Neural cell (in vitro differentiated cells): Measurements from ENCODE around the gene OXCT1. TPM values are rescaled to one million over a fixed set of nuclear protein-coding genes. Genes with fewer than 3 reads are reported as not detected.

Experiments used
- H2AFZ ChIP-seq: fragments of 200-600, 300-800 bp; sonication (generic), shearing (Covaris generic); 2 replicates; pipeline ENCODE4 v1.6.0; 2014; ENCODE audit warnings: low read depth, mild to moderate bottlenecking, antibody characterized with exemption, low read length, moderate library complexity
- H3F3A ChIP-seq: fragments of 200-600 bp; shearing (Covaris generic); 2 replicates; pipeline ENCODE4 v1.6.1; 2016; ENCODE audit warnings: mild to moderate bottlenecking, moderate library complexity, mixed read lengths, antibody characterized with exemption, low read length; ENCODE audit not compliant: insufficient read depth, poor library complexity, severe bottlenecking
- H3K27ac ChIP-seq: fragments of 200-600, 300-800 bp; sonication (generic), shearing (Covaris generic); 2 replicates; pipeline ENCODE4 v1.5.1; 2014; ENCODE audit warnings: mild to moderate bottlenecking, low read length, moderate library complexity
- H3K27me3 ChIP-seq: fragments of 300-800, 200-600 bp; sonication (generic), shearing (Covaris generic); 2 replicates; pipeline ENCODE4 v1.6.0; 2014; ENCODE audit warnings: mild to moderate bottlenecking, low read depth, low read length, moderate library complexity; ENCODE audit not compliant: insufficient read depth
- H3K36me3 ChIP-seq: fragments of 300-800, 200-600 bp; sonication (generic), shearing (Covaris generic); 2 replicates; pipeline ENCODE4 v1.5.1; 2014; ENCODE audit warnings: mild to moderate bottlenecking, antibody characterized with exemption, low read length, moderate library complexity; ENCODE audit not compliant: insufficient read depth
- H3K4me2 ChIP-seq: fragments of 300-800, 200-600 bp; sonication (generic), shearing (Covaris generic); 2 replicates; pipeline ENCODE4 v1.6.0; 2014; ENCODE audit warnings: mild to moderate bottlenecking, low read length
- H3K4me3 ChIP-seq: fragments of 300-800, 200-600 bp; sonication (generic), shearing (Covaris generic); 2 replicates; pipeline ENCODE4 v1.5.1; 2014; ENCODE audit warnings: mild to moderate bottlenecking, low read length, moderate library complexity
- H3K79me2 ChIP-seq: fragments of 200-600 bp; shearing (Covaris generic); replicated peaks from 2 replicates; pipeline ENCODE4 v1.6.0; 2014; ENCODE audit warnings: mild to moderate bottlenecking, low read length, moderate library complexity; ENCODE audit not compliant: insufficient read depth
- H3K9ac ChIP-seq: fragments of 300-800, 200-600 bp; sonication (generic), shearing (Covaris generic); 2 replicates; pipeline ENCODE4 v1.6.1; 2016; ENCODE audit warnings: mild to moderate bottlenecking, low read length, mixed read lengths
- H3K9me2 ChIP-seq: fragments of 200-600 bp; shearing (Covaris generic); 2 replicates; pipeline ENCODE4 v1.6.1; 2016; ENCODE audit warnings: mild to moderate bottlenecking, low read length, mixed read lengths; ENCODE audit not compliant: insufficient read depth
- H3K9me3 ChIP-seq: fragments of 200-600, 300-800 bp; sonication (generic), shearing (Covaris generic); 2 replicates; pipeline ENCODE4 v1.6.1; 2016; ENCODE audit warnings: mild to moderate bottlenecking, mixed run types, low read length, moderate library complexity, mixed read lengths
- H4K20me1 ChIP-seq: fragments of 200-600 bp; shearing (Covaris generic); 2 replicates; pipeline ENCODE4 v1.6.1; 2016; ENCODE audit warnings: mild to moderate bottlenecking, mixed run types; ENCODE audit not compliant: insufficient read depth
- EP300 ChIP-seq: fragments of 450-650 bp; conservative IDR thresholded peaks from 2 replicates; pipeline ENCODE4 v1.6.1; 2014; ENCODE audit warnings: antibody characterized with exemption, mild to moderate bottlenecking, moderate library complexity; ENCODE audit not compliant: poor library complexity, severe bottlenecking
- EZH2 ChIP-seq: fragments of 200-600, 300-800 bp; shearing (Covaris generic), sonication (generic); IDR thresholded peaks from 2 replicates; pipeline ENCODE4 v1.6.1; 2014; ENCODE audit warnings: antibody characterized with exemption, low read length, borderline replicate concordance, mild to moderate bottlenecking; ENCODE audit not compliant: insufficient read depth, poor library complexity, severe bottlenecking
- MXI1 ChIP-seq: fragments of 450-650 bp; conservative IDR thresholded peaks from 2 replicates; pipeline ENCODE4 v1.6.1; 2014; ENCODE audit warnings: antibody characterized with exemption, mild to moderate bottlenecking; ENCODE audit not compliant: poor library complexity, severe bottlenecking
- POLR2AphosphoS5 ChIP-seq: IDR thresholded peaks from 2 replicates; pipeline ENCODE4 v1.6.1; 2012
- RAD21 ChIP-seq: fragments of 450-650 bp; conservative IDR thresholded peaks from 2 replicates; pipeline ENCODE4 v1.6.1; 2014; ENCODE audit warnings: antibody characterized with exemption, mild to moderate bottlenecking, moderate library complexity
- SMC3 ChIP-seq: fragments of 450-650 bp; conservative IDR thresholded peaks from 2 replicates; pipeline ENCODE4 v1.6.1; 2014; ENCODE audit warnings: antibody characterized with exemption, mild to moderate bottlenecking, moderate library complexity; ENCODE audit not compliant: poor library complexity
- TAF1 ChIP-seq: IDR thresholded peaks from 2 replicates; pipeline ENCODE4 v1.6.1; 2012; ENCODE audit warnings: low read depth
- polyA plus RNA-seq: library from polyadenylated mRNA; depleted of rRNA; stranded (reverse); fragments of >200 nt; gene quantifications from 2 replicates; pipeline ENCODE4 v1.2.3, GENCODE V29; 2014
- TF ChIP-seq, protein P1 (sequence below): IDR thresholded peaks from 2 replicates; pipeline ENCODE4 v1.6.1; 2012; ENCODE audit warnings: borderline replicate concordance
- TF ChIP-seq, protein P2 (sequence below): fragments of 450-650 bp; IDR thresholded peaks from 2 replicates; pipeline ENCODE4 v1.5.1; 2014; ENCODE audit warnings: antibody characterized with exemption, mild to moderate bottlenecking, moderate library complexity; ENCODE audit not compliant: poor library complexity, severe bottlenecking

OXCT1 gene
- polyA plus RNA-seq, 1 donor from 2014 or later, result 90.5 TPM

DNA sequence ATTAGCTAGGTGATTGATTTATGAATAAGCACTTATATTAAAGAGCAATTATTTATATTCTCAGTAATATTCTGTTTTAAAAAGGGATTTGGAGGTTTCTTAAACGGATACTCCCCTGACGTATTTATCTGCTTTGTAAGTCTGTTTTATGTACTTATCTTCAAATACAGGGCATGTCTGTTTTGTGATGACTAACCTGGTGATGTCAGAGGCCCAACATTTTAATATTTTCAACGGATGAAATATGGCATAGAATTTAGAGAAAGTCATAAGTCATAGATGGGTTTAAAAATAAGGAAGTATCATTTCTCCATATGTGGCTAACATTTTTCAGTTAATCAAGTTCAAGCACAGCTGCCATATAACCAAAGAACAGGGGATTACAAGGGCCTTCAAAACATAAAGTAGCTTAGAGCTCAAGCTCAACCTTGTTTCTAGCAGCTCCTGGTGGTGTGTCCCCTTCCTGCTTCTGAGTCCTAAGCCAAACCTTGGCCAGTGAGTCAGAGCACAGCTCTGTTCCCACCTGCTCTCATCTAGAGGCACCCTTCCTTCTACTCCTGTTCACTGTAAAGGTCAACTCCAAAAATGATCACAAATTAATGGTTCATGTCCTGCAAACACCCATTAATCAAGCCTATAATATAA is 131.4 kb downstream of the OXCT1 start:
- TF ChIP-seq SMC3 (no peak), POLR2AphosphoS5 (no peak), EZH2 (no peak), EP300 (no peak), MXI1 (no peak), RAD21 (no peak), TAF1 (no peak)
- TF ChIP-seq, protein P1, sequence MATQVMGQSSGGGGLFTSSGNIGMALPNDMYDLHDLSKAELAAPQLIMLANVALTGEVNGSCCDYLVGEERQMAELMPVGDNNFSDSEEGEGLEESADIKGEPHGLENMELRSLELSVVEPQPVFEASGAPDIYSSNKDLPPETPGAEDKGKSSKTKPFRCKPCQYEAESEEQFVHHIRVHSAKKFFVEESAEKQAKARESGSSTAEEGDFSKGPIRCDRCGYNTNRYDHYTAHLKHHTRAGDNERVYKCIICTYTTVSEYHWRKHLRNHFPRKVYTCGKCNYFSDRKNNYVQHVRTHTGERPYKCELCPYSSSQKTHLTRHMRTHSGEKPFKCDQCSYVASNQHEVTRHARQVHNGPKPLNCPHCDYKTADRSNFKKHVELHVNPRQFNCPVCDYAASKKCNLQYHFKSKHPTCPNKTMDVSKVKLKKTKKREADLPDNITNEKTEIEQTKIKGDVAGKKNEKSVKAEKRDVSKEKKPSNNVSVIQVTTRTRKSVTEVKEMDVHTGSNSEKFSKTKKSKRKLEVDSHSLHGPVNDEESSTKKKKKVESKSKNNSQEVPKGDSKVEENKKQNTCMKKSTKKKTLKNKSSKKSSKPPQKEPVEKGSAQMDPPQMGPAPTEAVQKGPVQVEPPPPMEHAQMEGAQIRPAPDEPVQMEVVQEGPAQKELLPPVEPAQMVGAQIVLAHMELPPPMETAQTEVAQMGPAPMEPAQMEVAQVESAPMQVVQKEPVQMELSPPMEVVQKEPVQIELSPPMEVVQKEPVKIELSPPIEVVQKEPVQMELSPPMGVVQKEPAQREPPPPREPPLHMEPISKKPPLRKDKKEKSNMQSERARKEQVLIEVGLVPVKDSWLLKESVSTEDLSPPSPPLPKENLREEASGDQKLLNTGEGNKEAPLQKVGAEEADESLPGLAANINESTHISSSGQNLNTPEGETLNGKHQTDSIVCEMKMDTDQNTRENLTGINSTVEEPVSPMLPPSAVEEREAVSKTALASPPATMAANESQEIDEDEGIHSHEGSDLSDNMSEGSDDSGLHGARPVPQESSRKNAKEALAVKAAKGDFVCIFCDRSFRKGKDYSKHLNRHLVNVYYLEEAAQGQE, result no peak
- TF ChIP-seq, protein P2, sequence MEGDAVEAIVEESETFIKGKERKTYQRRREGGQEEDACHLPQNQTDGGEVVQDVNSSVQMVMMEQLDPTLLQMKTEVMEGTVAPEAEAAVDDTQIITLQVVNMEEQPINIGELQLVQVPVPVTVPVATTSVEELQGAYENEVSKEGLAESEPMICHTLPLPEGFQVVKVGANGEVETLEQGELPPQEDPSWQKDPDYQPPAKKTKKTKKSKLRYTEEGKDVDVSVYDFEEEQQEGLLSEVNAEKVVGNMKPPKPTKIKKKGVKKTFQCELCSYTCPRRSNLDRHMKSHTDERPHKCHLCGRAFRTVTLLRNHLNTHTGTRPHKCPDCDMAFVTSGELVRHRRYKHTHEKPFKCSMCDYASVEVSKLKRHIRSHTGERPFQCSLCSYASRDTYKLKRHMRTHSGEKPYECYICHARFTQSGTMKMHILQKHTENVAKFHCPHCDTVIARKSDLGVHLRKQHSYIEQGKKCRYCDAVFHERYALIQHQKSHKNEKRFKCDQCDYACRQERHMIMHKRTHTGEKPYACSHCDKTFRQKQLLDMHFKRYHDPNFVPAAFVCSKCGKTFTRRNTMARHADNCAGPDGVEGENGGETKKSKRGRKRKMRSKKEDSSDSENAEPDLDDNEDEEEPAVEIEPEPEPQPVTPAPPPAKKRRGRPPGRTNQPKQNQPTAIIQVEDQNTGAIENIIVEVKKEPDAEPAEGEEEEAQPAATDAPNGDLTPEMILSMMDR, result no peak
- no peak overlapping the region for H2AFZ ChIP-seq
- no peak overlapping the region for H3K4me3 ChIP-seq
- no peak overlapping the region for H3K9ac ChIP-seq
- H3K9me2 ChIP-seq, result no peaks in the 10 kb centered on the region
- no peaks in the 10 kb centered on the region for H3K9me3 ChIP-seq
- H3F3A ChIP-seq, result no peaks in the 10 kb centered on the region
- no peak overlapping the region for H3K4me2 ChIP-seq
- H3K27ac ChIP-seq, result no peak overlapping the region
- no peaks in the 10 kb centered on the region for H4K20me1 ChIP-seq
- no peaks in the 10 kb centered on the region for H3K79me2 ChIP-seq
- H3K27me3 ChIP-seq, result no peaks in the 10 kb centered on the region
- H3K36me3 ChIP-seq, result peaks cover 7% of the 10 kb centered on the region

DNA sequence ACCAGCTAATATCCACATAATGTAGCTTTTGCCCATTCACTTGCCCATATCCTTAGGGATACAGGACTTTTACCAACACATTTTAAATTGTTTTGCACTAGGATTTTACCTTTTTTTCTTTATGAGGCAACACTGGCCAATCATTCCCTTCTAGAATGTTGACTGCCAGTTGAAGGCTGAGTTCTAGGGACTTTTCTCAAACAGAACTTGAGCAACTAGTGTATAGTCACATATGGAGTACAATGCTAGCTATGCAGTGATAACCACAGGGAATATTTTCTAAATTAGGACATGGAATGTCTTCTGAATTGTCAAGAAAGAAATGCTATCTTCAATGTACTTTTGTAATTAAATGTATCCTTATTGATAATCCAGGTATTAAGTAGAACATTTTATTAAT is 133.6 kb downstream of the OXCT1 start:
- Histone ChIP-seq H4K20me1 (no peaks in the 10 kb centered on the region), H3F3A (no peaks in the 10 kb centered on the region), H3K27ac (no peak overlapping the region), H2AFZ (no peak overlapping the region), H3K4me2 (no peak overlapping the region), H3K79me2 (no peaks in the 10 kb centered on the region), H3K9me2 (no peaks in the 10 kb centered on the region), H3K4me3 (no peak overlapping the region), H3K36me3 (peaks cover 7% of the 10 kb centered on the region), H3K9ac (no peak overlapping the region), H3K27me3 (no peaks in the 10 kb centered on the region), H3K9me3 (no peaks in the 10 kb centered on the region)
- TF ChIP-seq MXI1, result no peak
